ENCODE results near the gene DAZAP2.

GRCh38 chr12:51234530-51234929, 4.1 kb upstream of the DAZAP2 start:
- TF ChIP-seq, protein P1, sequence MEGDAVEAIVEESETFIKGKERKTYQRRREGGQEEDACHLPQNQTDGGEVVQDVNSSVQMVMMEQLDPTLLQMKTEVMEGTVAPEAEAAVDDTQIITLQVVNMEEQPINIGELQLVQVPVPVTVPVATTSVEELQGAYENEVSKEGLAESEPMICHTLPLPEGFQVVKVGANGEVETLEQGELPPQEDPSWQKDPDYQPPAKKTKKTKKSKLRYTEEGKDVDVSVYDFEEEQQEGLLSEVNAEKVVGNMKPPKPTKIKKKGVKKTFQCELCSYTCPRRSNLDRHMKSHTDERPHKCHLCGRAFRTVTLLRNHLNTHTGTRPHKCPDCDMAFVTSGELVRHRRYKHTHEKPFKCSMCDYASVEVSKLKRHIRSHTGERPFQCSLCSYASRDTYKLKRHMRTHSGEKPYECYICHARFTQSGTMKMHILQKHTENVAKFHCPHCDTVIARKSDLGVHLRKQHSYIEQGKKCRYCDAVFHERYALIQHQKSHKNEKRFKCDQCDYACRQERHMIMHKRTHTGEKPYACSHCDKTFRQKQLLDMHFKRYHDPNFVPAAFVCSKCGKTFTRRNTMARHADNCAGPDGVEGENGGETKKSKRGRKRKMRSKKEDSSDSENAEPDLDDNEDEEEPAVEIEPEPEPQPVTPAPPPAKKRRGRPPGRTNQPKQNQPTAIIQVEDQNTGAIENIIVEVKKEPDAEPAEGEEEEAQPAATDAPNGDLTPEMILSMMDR (IDR thresholded peaks at IDR 0.05; ENCODE audit: borderline replicate concordance, extremely low read depth, low read length, poor library complexity, severe bottlenecking), result no peak
- TF ChIP-seq EZH2 (IDR thresholded peaks at IDR 0.05; ENCODE audit: borderline replicate concordance, low read depth, low read length, severe bottlenecking), result no peak

Data from DND-41 (cell line).